Measurements from ENCODE around the gene LCN6.

The LCN6 gene

GRCh38 chr9:136697146-136697820 is 51.0 kb downstream of the LCN6 start:
- no peak for DNase-seq (ENCODE audit: low read depth)
- H3K4me3 ChIP-seq (ENCODE audit: low read depth, low read length) = no peak overlapping the region
- TF ChIP-seq, protein P1, sequence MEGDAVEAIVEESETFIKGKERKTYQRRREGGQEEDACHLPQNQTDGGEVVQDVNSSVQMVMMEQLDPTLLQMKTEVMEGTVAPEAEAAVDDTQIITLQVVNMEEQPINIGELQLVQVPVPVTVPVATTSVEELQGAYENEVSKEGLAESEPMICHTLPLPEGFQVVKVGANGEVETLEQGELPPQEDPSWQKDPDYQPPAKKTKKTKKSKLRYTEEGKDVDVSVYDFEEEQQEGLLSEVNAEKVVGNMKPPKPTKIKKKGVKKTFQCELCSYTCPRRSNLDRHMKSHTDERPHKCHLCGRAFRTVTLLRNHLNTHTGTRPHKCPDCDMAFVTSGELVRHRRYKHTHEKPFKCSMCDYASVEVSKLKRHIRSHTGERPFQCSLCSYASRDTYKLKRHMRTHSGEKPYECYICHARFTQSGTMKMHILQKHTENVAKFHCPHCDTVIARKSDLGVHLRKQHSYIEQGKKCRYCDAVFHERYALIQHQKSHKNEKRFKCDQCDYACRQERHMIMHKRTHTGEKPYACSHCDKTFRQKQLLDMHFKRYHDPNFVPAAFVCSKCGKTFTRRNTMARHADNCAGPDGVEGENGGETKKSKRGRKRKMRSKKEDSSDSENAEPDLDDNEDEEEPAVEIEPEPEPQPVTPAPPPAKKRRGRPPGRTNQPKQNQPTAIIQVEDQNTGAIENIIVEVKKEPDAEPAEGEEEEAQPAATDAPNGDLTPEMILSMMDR (conservative IDR thresholded peaks at IDR 0.05; ENCODE audit: low read depth, low read length) = no peak

- no peak overlapping the region for H3K4me3 ChIP-seq (ENCODE audit: low read depth, low read length)
- TF ChIP-seq, protein P1 (conservative IDR thresholded peaks at IDR 0.05; ENCODE audit: low read depth, low read length) = no peak
- no peak for DNase-seq (ENCODE audit: low read depth)
Measured at GRCh38 chr9:136696502-136696901, 51.8 kb downstream of the LCN6 start.

DNA sequence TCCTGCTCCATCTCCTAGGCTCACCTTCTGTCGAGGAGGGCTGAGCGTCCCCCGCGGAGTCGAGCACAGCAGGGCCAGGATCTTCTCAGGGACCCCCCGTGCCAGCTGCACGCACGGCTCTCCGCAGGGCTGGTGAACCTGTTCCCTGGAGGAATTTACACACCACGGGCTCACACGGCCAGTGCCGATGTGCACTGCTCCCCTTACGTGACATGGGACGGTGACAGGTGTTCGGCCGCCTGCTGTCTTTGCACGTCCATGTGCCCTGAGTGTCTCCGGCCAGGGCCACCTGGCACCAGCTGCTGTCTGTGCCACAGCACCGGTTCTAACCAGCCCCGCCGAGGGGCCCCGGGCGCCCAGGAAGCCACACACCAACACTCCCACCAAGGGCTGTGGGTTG is 52.4 kb downstream of the LCN6 start:
- TF ChIP-seq, protein P1 (conservative IDR thresholded peaks at IDR 0.05; ENCODE audit: low read depth, low read length) = no peak
- no peak overlapping the region for H3K4me3 ChIP-seq (ENCODE audit: low read depth, low read length)
- DNase-seq (ENCODE audit: low read depth) = no peak

DNA sequence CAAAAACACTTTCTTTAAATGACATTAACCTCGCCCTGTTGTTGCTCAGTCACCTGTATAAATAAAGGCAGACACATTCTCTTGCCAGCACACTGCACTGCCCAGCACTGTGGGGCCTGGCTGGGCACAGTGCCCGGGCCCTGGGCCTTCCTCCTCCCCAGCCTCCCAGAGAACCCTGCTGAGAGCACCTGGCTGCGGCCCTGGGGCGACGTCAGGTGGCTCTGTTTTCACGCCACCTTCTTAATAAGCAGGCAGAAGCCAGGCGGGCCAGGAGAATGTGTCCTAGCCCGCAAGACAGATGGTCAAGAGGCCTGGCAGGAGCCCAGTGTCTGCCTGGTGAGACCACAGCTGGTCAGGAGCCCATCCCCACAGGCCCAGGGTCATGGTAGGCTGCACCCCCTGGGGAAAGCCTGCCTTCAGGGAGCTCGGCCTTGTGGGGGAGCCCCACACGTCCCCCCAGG is 52.9 kb downstream of the LCN6 start:
- TF ChIP-seq, protein P1 (conservative IDR thresholded peaks at IDR 0.05; ENCODE audit: low read depth, low read length) = no peak
- DNase-seq (ENCODE audit: low read depth) = no peak
- H3K4me3 ChIP-seq (ENCODE audit: low read depth, low read length) = no peak overlapping the region

- no peak for DNase-seq (ENCODE audit: low read depth)
- H3K4me3 ChIP-seq (ENCODE audit: low read depth, low read length) = no peak overlapping the region
- TF ChIP-seq, protein P1 (conservative IDR thresholded peaks at IDR 0.05; ENCODE audit: low read depth, low read length) = no peak
Measured at GRCh38 chr9:136694872-136695247, 53.5 kb downstream of the LCN6 start.

GRCh38 chr9:136694163-136694871 is 54.0 kb downstream of the LCN6 start:
- DNase-seq (ENCODE audit: low read depth) = peak; percentile 43
- H3K4me3 ChIP-seq (ENCODE audit: low read depth, low read length) = no peak overlapping the region
- TF ChIP-seq, protein P1 (conservative IDR thresholded peaks at IDR 0.05; ENCODE audit: low read depth, low read length) = peak; percentile 80

Data from choroid plexus epithelial cell (primary cell).